ENCODE data around the gene IL1RAPL2. TPM values are rescaled to one million over a fixed set of nuclear protein-coding genes. Genes with fewer than 3 reads are reported as not detected.

The IL1RAPL2 gene
- total and polyA plus RNA-seq, 2 of the 4 experiments (the other 2 are of a cell fraction): 0.03 TPM; not detected in 1

- H2BK120ac ChIP-seq (ENCODE audit: low read depth, low read length): no peak overlapping the region
- no peak overlapping the region for H3K9ac ChIP-seq (ENCODE audit: low read depth, low read length)
- ATAC-seq (ENCODE audit: low read depth) (no peak), DNase-seq (no peak)
- H2BK5ac ChIP-seq (ENCODE audit: low read depth, low read length, poor library complexity, severe bottlenecking): no peak overlapping the region
- no peak overlapping the region for H4K8ac ChIP-seq (ENCODE audit: low read depth in 2 of 2, low read length in 2 of 2)
- H3K4me3 ChIP-seq (ENCODE audit: insufficient read depth, low read depth, low read length): no peak overlapping the region
- in situ Hi-C loops (cut with MboI; ENCODE audit: low sequenced_read_pairs): no loop called here
- intact Hi-C loops (cut with micrococcal nuclease): no loop called here
- H3K4me1 ChIP-seq (ENCODE audit: control insufficient read depth, insufficient read depth, low read length): no peaks in the 10 kb centered on the region
- dilution Hi-C loops (cut with HindIII; ENCODE audit: low sequenced_read_pairs, unreplicated experiment): no loop called here
- ChIA-PET CTCF (no interaction called here), POLR2A (ENCODE audit: unreplicated experiment) (no interaction called here)
- H3K79me1 ChIP-seq (ENCODE audit: low read depth in 1 of 2, low read length in 2 of 2): no peaks in the 10 kb centered on the region
- no peak overlapping the region for H2AK5ac ChIP-seq (ENCODE audit: low read depth, low read length)
- no peaks in the 10 kb centered on the region for H3K9me1 ChIP-seq (ENCODE audit: insufficient read depth, low read length)
- TF ChIP-seq FOS (IDR thresholded peaks at IDR 0.05; ENCODE audit: low read depth, low read length) (no peak), MAFK (IDR thresholded peaks at IDR 0.05; ENCODE audit: low read depth, low read length) (no peak), POLR2A (IDR thresholded peaks at IDR 0.05; ENCODE audit: low read depth, low read length) (no peak), RCOR1 (IDR thresholded peaks at IDR 0.05; ENCODE audit: insufficient replicate concordance, low read length) (no peak), USF2 (IDR thresholded peaks at IDR 0.05; ENCODE audit: low read depth, low read length) (no peak), NFE2L2 (IDR thresholded peaks at IDR 0.05; ENCODE audit: low read depth, low read length) (no peak), BHLHE40 (IDR thresholded peaks at IDR 0.05; ENCODE audit: low read depth, low read length) (no peak), RFX5 (IDR thresholded peaks at IDR 0.05; ENCODE audit: low read depth, low read length) (no peak), MAZ (IDR thresholded peaks at IDR 0.05; ENCODE audit: borderline replicate concordance, low read depth, low read length) (no peak), CHD1 (IDR thresholded peaks at IDR 0.05; ENCODE audit: low read depth, low read length) (no peak), RAD21 (IDR thresholded peaks at IDR 0.05; ENCODE audit: low read length) (no peak), MXI1 (IDR thresholded peaks at IDR 0.05; ENCODE audit: borderline replicate concordance, low read depth, low read length) (no peak), CEBPB (IDR thresholded peaks at IDR 0.05; ENCODE audit: low read depth, low read length) (no peak), SMC3 (IDR thresholded peaks at IDR 0.05; ENCODE audit: low read depth, low read length) (no peak)
- TF ChIP-seq, protein P1, sequence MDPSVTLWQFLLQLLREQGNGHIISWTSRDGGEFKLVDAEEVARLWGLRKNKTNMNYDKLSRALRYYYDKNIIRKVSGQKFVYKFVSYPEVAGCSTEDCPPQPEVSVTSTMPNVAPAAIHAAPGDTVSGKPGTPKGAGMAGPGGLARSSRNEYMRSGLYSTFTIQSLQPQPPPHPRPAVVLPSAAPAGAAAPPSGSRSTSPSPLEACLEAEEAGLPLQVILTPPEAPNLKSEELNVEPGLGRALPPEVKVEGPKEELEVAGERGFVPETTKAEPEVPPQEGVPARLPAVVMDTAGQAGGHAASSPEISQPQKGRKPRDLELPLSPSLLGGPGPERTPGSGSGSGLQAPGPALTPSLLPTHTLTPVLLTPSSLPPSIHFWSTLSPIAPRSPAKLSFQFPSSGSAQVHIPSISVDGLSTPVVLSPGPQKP (IDR thresholded peaks at IDR 0.05; ENCODE audit: borderline replicate concordance, low read depth, low read length): no peak
- TF ChIP-seq, protein P2, sequence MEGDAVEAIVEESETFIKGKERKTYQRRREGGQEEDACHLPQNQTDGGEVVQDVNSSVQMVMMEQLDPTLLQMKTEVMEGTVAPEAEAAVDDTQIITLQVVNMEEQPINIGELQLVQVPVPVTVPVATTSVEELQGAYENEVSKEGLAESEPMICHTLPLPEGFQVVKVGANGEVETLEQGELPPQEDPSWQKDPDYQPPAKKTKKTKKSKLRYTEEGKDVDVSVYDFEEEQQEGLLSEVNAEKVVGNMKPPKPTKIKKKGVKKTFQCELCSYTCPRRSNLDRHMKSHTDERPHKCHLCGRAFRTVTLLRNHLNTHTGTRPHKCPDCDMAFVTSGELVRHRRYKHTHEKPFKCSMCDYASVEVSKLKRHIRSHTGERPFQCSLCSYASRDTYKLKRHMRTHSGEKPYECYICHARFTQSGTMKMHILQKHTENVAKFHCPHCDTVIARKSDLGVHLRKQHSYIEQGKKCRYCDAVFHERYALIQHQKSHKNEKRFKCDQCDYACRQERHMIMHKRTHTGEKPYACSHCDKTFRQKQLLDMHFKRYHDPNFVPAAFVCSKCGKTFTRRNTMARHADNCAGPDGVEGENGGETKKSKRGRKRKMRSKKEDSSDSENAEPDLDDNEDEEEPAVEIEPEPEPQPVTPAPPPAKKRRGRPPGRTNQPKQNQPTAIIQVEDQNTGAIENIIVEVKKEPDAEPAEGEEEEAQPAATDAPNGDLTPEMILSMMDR (conservative IDR thresholded peaks at IDR 0.05; ENCODE audit: low read depth, low read length): no peak
- H2BK20ac ChIP-seq (ENCODE audit: low read depth, low read length): no peak overlapping the region
- 20% methylated on average over 1 of the region's 1 CpG; no CpG with 5 or more reads in 1 of the 2 experiments for WGBS, 2 experiments (ENCODE audit: extremely low coverage in 2 of 2, insufficient read length in 1 of 2)
- no peak overlapping the region for H2BK15ac ChIP-seq (ENCODE audit: low read depth, low read length)
- H3K36me3 ChIP-seq (ENCODE audit: control insufficient read depth, insufficient read depth, low read length): no peaks in the 10 kb centered on the region
- no peak overlapping the region for H3K14ac ChIP-seq (replicated peaks; ENCODE audit: low read depth, low read length)
- no peak overlapping the region for H3K27ac ChIP-seq (ENCODE audit: insufficient read depth, low read length)
- no peak overlapping the region for H4K5ac ChIP-seq (ENCODE audit: low read depth, low read length)
- no peaks in the 10 kb centered on the region; the same call in 1 of the 2 replicates for H3K27me3 ChIP-seq (ENCODE audit: control insufficient read depth, insufficient read depth, low read length)
- H3K4me2 ChIP-seq (ENCODE audit: low read depth, low read length): no peak overlapping the region
- no peak overlapping the region for H3K56ac ChIP-seq (ENCODE audit: extremely low read depth, insufficient read depth, low read length)
- BruUV-seq (replicated peaks): no TSS peak
- no peaks in the 10 kb centered on the region for H3K9me3 ChIP-seq (ENCODE audit: control insufficient read depth, insufficient read depth, low read length)
- H3K18ac ChIP-seq (ENCODE audit: low read depth, low read length): no peak overlapping the region
- no peak overlapping the region for H2AFZ ChIP-seq (replicated peaks; ENCODE audit: low read length, poor library complexity)
- no peaks in the 10 kb centered on the region for H4K20me1 ChIP-seq (ENCODE audit: insufficient read depth, low read length)
- no peak overlapping the region for H2AK9ac ChIP-seq (replicated peaks; ENCODE audit: low read depth, low read length, poor library complexity)
- H3K23ac ChIP-seq (ENCODE audit: low read depth, low read length): no peak overlapping the region
- H3K4ac ChIP-seq (ENCODE audit: low read depth, low read length): no peak overlapping the region
- no peak overlapping the region for H4K91ac ChIP-seq (ENCODE audit: insufficient read depth, low read depth, low read length)
Observed at GRCh38 chrX:105277132-105277531, 711.1 kb downstream of the IL1RAPL2 start.
